GM12872 (cell line): ENCODE measurements around the gene PIK3R3.

Experiments used
- CTCF ChIP-seq: IDR thresholded peaks from 3 replicates; pipeline ENCODE4 v1.5.1; 2011; ENCODE audit warnings: low read depth, mild to moderate bottlenecking, low read length, moderate library complexity; ENCODE audit not compliant: insufficient read depth

The PIK3R3 gene

GRCh38 chr1:46041974-46042373 lies 90.5 kb downstream of the PIK3R3 start:
- TF ChIP-seq CTCF: no peak

- no peak for TF ChIP-seq CTCF
These were observed 90.9 kb downstream of the PIK3R3 start for GRCh38 chr1:46041551-46041950.

GRCh38 chr1:46039571-46040052 lies 92.8 kb downstream of the PIK3R3 start:
- TF ChIP-seq CTCF: no peak

GRCh38 chr1:46036894-46037839 lies 95.3 kb downstream of the PIK3R3 start:
- TF ChIP-seq CTCF: peak; percentile 99

- no peak for TF ChIP-seq CTCF
These were observed 97.6 kb downstream of the PIK3R3 start for GRCh38 chr1:46034601-46035516.

- TF ChIP-seq CTCF: no peak
These were observed 101.4 kb downstream of the PIK3R3 start for GRCh38 chr1:46030876-46031660.
